DMS114 treated with DMSO at 0.1 percent for 48 hours (cell line): Measurements from ENCODE around the gene RNF123.

Source experiments
- DNase-seq: peaks from one replicate; lab custom pipeline; 2025; ENCODE audit not compliant: unreplicated experiment; lab: John Stamatoyannopoulos, UW

Gene RNF123

GRCh38 chr3:49689046-49689907, at the start of gene RNF123, which contains the start of gene MST1:
Gene RNF123, plus strand, starts transcription at chr3:49689557. Its CDS starts 1,609 bp downstream, at chr3:49691166.
Gene MST1, minus strand, starts transcription at chr3:49689474. Its CDS starts 783 bp downstream, at chr3:49688691.
- no peak for DNase-seq

DNA sequence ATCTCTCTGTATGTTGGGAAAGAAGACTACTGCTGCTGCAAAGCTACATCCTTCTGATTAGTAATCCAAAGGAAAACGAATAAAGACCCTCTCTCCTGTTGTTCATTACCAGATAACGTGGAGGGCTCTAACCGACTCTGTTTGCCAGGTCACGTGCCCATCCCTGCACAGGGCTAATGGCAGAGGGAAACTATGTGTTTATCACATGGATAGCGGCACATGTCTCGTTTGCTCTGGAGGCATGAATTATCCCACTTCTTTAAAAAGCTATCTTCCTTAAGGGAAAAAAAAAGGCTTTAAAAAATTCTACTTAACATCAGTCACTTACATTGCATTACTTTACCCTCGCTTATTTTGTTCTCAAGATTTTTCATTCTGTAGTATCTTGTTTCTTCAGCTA, 48.1 kb upstream of the RNF123 start:
- no peak for DNase-seq

DNA sequence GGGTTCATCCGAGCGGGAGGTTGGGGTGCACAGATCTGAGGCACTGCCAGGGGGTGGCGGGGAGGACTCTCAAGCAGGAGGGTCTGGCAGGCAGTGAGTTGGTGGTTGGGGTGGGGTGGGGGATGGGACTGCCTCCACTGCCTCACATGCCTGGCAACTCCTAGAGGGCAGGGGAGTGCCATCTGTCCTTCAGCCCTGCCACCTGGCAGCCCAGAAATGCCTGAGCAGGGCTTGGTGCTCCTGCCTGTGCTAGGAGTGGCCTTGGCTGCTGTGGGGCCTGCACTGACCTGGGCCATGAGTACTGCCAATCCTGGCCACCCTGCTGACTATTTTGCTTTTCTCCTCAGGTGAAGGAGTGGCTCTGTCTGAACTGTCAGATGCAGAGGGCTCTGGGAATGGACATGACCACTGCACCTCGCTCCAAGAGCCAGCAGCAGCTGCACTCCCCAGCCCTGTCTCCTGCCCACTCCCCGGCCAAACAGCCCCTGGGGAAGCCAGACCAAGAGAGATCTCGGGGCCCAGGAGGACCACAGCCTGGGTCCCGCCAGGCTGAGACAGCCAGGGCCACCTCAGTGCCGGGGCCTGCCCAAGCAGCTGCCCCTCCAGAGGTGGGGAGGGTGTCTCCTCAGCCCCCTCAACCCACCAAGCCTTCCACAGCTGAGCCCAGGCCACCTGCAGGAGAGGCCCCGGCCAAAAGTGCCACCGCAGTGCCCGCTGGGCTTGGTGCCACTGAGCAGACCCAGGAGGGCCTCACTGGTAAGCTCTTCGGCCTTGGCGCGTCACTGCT, 47.2 kb upstream of the RNF123 start:
- DNase-seq: no peak

DNA sequence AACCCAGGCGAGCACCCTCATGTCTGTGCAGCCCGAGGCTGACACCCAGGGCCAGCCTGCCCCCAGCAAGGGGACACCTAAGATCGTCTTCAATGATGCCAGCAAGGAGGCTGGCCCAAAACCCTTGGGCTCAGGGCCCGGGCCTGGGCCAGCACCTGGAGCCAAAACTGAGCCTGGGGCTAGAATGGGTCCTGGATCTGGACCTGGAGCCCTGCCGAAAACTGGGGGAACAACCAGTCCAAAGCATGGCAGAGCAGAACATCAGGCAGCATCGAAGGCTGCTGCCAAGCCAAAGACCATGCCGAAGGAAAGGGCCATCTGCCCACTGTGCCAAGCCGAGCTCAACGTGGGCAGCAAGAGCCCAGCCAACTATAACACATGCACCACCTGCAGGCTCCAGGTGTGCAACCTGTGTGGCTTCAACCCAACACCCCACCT, 46.6 kb upstream of the RNF123 start:
- no peak for DNase-seq

DNA sequence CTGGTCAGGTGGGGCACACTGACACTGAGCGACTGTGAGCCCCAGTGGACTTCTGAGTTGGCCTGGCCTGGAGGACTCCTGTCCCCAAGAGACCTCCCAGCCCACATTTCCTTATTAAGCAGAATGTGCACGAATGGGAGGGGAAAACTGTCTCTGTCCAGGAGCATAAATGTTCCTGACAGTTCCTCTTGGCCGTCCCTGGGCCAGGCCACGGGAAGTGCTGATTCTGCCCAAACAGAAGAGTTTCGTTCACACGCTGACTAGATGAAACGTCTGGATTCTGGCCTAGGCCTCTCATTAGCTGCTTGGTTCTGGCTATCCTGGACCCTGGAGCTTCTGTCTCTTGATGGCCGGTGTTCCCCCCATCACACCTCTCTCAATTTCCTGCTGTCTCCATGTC, 44.7 kb upstream of the RNF123 start:
- no peak for DNase-seq

DNA sequence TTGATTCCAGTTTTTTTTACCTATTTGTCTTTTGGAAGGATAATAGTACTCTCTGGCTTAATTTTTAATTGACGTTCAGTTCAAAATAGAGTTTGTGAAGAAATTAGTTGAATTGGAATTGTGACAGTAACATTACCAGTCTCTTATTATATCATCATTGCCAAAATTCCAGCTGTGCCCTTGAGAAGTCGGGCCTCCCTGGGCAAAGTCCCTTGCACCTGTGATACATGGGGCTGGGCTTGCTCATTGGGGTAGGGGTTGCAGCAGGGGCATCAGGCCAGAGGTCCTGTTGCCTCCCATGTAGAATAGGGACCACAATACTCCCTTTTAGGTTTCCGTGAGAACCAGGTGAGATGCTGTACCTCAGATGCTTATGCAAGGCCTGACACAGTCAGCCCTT, 43.1 kb upstream of the RNF123 start:
- no peak for DNase-seq

- DNase-seq: no peak
These were observed 41.6 kb upstream of the RNF123 start for GRCh38 chr3:49647741-49648140.

DNA sequence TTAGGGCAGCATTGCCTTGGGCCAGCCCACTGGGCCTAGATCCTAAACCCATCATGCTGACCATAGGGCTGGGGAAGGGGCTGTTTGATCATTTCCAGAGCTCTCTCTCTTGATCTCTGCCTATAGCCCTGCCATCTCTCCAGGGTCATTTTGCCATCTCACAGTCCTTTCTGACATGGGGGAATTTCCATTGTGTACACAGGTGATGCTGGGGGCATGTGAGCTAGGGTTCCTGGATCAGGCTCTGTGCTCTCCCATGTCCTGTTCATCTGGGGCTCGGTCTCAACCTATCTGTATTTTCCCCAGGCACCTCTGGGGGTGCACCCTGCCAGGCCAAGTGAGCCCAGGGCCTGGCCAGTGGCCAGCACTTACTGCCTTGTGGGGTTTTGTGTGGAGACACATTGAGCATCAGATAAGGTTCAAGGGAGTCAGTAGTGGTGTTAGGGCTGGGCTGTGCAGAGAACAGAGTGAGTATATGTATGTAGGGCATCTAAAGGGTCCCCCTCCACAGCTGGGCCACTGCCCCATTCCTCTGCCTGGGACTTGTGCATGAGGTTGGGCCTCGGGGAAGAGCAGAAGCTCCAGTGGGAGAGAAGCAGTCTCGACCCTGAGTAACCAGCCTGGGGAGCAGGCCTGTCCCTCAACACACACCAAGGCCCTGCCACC, 40.9 kb upstream of the RNF123 start:
- no peak for DNase-seq

- no peak for DNase-seq
These were observed 39.8 kb upstream of the RNF123 start for GRCh38 chr3:49649576-49649975.

- DNase-seq: no peak
These were observed 39.2 kb upstream of the RNF123 start for GRCh38 chr3:49650177-49650576.

DNA sequence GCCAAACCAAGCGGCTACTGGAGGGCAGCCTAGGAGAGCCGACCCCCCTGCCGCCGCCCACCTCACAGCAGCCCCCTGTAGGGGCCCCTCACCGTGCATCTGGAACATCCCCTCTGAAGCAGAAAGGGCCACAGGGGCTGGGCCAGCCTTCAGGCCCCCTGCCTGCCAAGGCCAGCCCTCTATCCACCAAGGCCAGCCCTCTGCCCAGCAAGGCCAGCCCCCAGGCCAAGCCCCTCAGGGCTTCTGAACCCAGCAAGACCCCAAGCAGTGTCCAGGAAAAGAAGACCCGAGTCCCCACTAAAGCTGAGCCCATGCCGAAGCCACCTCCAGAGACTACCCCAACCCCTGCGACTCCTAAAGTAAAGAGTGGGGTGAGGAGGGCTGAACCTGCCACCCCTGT, 38.7 kb upstream of the RNF123 start:
- DNase-seq: no peak

GRCh38 chr3:49652218-49652902, 37.0 kb upstream of the RNF123 start:
- no peak for DNase-seq

DNA sequence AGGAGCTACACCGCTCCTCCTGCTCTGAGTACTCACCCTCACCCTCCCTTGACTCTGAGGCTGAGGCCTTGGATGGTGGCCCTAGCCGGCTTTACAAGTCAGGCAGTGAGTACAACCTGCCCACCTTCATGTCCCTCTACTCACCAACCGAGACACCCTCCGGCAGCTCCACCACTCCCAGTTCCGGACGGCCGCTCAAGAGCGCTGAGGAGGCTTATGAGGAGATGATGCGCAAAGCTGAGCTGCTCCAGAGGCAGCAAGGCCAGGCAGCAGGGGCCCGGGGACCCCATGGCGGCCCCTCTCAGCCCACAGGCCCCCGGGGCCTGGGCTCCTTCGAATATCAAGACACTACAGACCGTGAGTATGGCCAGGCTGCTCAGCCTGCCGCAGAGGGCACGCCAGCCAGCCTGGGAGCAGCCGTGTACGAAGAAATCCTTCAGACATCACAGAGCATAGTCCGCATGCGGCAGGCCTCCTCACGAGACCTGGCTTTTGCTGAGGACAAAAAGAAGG, 36.4 kb upstream of the RNF123 start:
- DNase-seq: no peak

DNA sequence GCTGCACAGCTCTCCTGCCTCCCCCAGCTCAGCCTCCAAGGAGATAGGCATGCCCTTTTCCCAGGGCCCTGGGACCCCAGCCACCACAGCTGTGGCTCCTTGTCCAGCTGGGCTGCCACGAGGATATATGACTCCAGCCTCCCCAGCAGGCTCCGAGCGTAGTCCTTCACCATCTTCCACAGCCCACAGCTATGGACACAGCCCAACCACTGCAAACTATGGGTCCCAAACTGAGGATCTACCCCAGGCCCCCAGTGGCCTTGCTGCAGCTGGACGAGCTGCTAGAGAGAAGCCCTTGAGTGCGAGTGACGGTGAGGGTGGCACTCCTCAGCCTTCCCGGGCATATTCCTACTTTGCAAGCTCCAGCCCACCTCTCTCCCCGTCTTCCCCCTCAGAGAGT, 35.7 kb upstream of the RNF123 start:
- DNase-seq: no peak

- no peak for DNase-seq
These were observed 35.1 kb upstream of the RNF123 start for GRCh38 chr3:49654176-49654825.

DNA sequence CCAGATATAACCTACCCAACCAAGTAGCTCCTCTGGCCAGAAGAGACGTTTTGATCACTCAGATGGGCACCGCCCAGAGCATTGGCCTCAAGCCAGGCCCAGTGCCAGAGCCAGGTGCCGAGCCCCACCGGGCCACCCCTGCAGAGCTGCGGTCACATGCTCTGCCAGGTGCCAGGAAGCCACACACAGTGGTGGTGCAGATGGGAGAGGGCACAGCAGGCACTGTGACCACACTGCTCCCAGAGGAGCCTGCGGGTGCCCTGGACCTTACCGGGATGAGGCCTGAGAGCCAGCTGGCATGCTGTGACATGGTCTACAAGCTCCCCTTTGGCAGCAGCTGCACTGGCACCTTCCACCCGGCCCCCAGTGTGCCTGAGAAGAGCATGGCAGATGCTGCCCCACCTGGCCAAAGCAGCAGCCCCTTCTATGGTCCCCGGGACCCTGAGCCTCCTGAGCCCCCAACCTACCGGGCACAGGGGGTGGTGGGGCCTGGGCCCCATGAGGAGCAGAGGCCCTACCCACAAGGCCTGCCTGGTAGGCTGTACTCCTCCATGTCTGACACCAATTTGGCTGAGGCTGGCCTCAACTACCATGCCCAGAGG, 34.3 kb upstream of the RNF123 start:
- no peak for DNase-seq

DNA sequence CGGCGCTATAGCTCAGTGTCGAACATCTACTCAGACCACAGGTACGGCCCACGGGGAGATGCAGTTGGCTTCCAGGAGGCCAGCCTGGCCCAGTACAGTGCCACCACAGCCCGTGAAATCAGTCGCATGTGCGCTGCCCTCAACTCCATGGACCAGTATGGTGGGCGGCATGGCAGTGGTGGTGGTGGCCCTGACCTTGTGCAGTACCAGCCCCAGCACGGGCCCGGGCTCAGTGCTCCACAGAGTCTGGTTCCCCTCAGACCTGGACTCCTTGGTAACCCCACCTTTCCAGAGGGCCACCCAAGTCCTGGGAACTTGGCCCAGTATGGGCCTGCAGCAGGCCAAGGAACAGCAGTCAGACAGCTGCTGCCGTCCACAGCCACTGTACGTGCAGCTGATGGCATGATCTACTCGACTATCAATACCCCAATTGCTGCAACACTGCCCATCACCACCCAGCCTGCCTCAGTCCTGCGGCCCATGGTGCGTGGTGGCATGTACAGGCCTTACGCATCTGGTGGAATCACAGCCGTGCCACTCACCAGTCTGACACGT, 33.5 kb upstream of the RNF123 start:
- DNase-seq: no peak

- DNase-seq: no peak
These were observed 32.7 kb upstream of the RNF123 start for GRCh38 chr3:49656541-49657112.

- no peak for DNase-seq
These were observed 32.0 kb upstream of the RNF123 start for GRCh38 chr3:49657208-49657915.
